ENCODE results near the gene ADISSP. TPM values are rescaled to one million over a fixed set of nuclear protein-coding genes. Genes with fewer than 3 reads are reported as not detected.

The ADISSP gene
- total RNA-seq, 1 donor from 2014 or later, result 23.5 TPM

- H3K36me3 Mint-ChIP-seq (ENCODE audit: low read depth), result peaks cover 1% of the 10 kb centered on the region
- TF ChIP-seq CTCF (IDR thresholded peaks at IDR 0.05), result no peak
- H3K27ac Mint-ChIP-seq (ENCODE audit: unreplicated experiment), result no peak overlapping the region
- H3K4me1 Mint-ChIP-seq (ENCODE audit: low read depth), result peaks cover 8% of the 10 kb centered on the region
- peaks cover 26% of the 10 kb centered on the region for H3K27me3 Mint-ChIP-seq (ENCODE audit: low read depth)
- DNase-seq (ENCODE audit: low spot score), result peak; percentile 40
- H3K9me3 Mint-ChIP-seq (ENCODE audit: low read depth), result no peaks in the 10 kb centered on the region
- no peak overlapping the region for H3K4me3 Mint-ChIP-seq (ENCODE audit: unreplicated experiment)
These were observed 38.2 kb downstream of the ADISSP start for GRCh38 chr20:3729378-3729777.

- H3K27me3 Mint-ChIP-seq (ENCODE audit: low read depth), result peaks cover 27% of the 10 kb centered on the region
- no peaks in the 10 kb centered on the region for H3K9me3 Mint-ChIP-seq (ENCODE audit: low read depth)
- peaks cover 1% of the 10 kb centered on the region for H3K36me3 Mint-ChIP-seq (ENCODE audit: low read depth)
- H3K4me3 Mint-ChIP-seq (ENCODE audit: unreplicated experiment), result no peak overlapping the region
- TF ChIP-seq CTCF (IDR thresholded peaks at IDR 0.05), result no peak
- peaks cover 8% of the 10 kb centered on the region for H3K4me1 Mint-ChIP-seq (ENCODE audit: low read depth)
- H3K27ac Mint-ChIP-seq (ENCODE audit: unreplicated experiment), result no peak overlapping the region
- DNase-seq (ENCODE audit: low spot score), result peak; percentile 86
These were observed 38.7 kb downstream of the ADISSP start for GRCh38 chr20:3728876-3729275.

GRCh38 chr20:3728354-3728753 lies 39.2 kb downstream of the ADISSP start:
- H3K27me3 Mint-ChIP-seq (ENCODE audit: low read depth), result peaks cover 29% of the 10 kb centered on the region
- no peak for TF ChIP-seq CTCF (IDR thresholded peaks at IDR 0.05)
- DNase-seq (ENCODE audit: low spot score), result peak; percentile 33
- H3K4me1 Mint-ChIP-seq (ENCODE audit: low read depth), result peaks cover 8% of the 10 kb centered on the region
- H3K36me3 Mint-ChIP-seq (ENCODE audit: low read depth), result peaks cover 1% of the 10 kb centered on the region
- no peak overlapping the region for H3K4me3 Mint-ChIP-seq (ENCODE audit: unreplicated experiment)
- no peaks in the 10 kb centered on the region for H3K9me3 Mint-ChIP-seq (ENCODE audit: low read depth)
- H3K27ac Mint-ChIP-seq (ENCODE audit: unreplicated experiment), result no peak overlapping the region

GRCh38 chr20:3727401-3728021 lies 40.0 kb downstream of the ADISSP start:
- DNase-seq (ENCODE audit: low spot score), result peak; percentile 38
- Mint-ChIP-seq H3K27me3 (ENCODE audit: low read depth) (peaks cover 34% of the 10 kb centered on the region), H3K4me3 (ENCODE audit: unreplicated experiment) (peak overlapping the region; percentile 24), H3K4me1 (ENCODE audit: low read depth) (peaks cover 8% of the 10 kb centered on the region), H3K9me3 (ENCODE audit: low read depth) (no peaks in the 10 kb centered on the region), H3K27ac (ENCODE audit: unreplicated experiment) (no peak overlapping the region), H3K36me3 (ENCODE audit: low read depth) (peaks cover 1% of the 10 kb centered on the region)
- peak; percentile 15 for TF ChIP-seq CTCF (IDR thresholded peaks at IDR 0.05)

- H3K27ac Mint-ChIP-seq (ENCODE audit: unreplicated experiment), result no peak overlapping the region
- peaks cover 47% of the 10 kb centered on the region for H3K27me3 Mint-ChIP-seq (ENCODE audit: low read depth)
- no peak for TF ChIP-seq CTCF (IDR thresholded peaks at IDR 0.05)
These were observed 43.2 kb downstream of the ADISSP start for GRCh38 chr20:3724356-3724755.

More at GRCh38 chr20:3724356-3724755, 43.2 kb downstream of the ADISSP start:
- peaks cover 1% of the 10 kb centered on the region for H3K36me3 Mint-ChIP-seq (ENCODE audit: low read depth)
- no peaks in the 10 kb centered on the region for H3K9me3 Mint-ChIP-seq (ENCODE audit: low read depth)
- H3K4me3 Mint-ChIP-seq (ENCODE audit: unreplicated experiment), result no peak overlapping the region
- DNase-seq (ENCODE audit: low spot score), result no peak
- peaks cover 8% of the 10 kb centered on the region for H3K4me1 Mint-ChIP-seq (ENCODE audit: low read depth)
